Progenitor cell of endocrine pancreas (in vitro differentiated cells): ENCODE results near the gene FSTL4. TPM values are rescaled to one million over a fixed set of nuclear protein-coding genes. Genes with fewer than 3 reads are reported as not detected.

ENCODE experiments used
- DNase-seq: peaks from one replicate; pipeline ENCODE4 v3.0.0; 2021; ENCODE audit warnings: low spot score; ENCODE audit not compliant: unreplicated experiment
- H3K27ac Mint-ChIP-seq: 2 replicates; pipeline ENCODE4 v1.8.0; 2021; ENCODE audit warnings: mild to moderate bottlenecking, moderate library complexity, mixed read lengths
- H3K27me3 Mint-ChIP-seq: 2 replicates; pipeline ENCODE4 v1.8.0; 2021; ENCODE audit warnings: mixed read lengths
- H3K36me3 Mint-ChIP-seq: 2 replicates; pipeline ENCODE4 v1.8.0; 2022; ENCODE audit warnings: mixed read lengths; ENCODE audit not compliant: insufficient read depth
- H3K4me1 Mint-ChIP-seq: 2 replicates; pipeline ENCODE4 v1.8.0; 2021; ENCODE audit warnings: low read depth, mixed read lengths
- H3K4me3 Mint-ChIP-seq: 2 replicates; pipeline ENCODE4 v1.8.0; 2021; ENCODE audit warnings: low read depth, mild to moderate bottlenecking, moderate library complexity, mixed read lengths
- H3K9me3 Mint-ChIP-seq: 2 replicates; pipeline ENCODE4 v1.8.0; 2021; ENCODE audit warnings: low read depth, mixed read lengths
- CTCF ChIP-seq: fragments of 200-600 bp; sonication (generic); IDR thresholded peaks from one replicate; pipeline ENCODE4 v1.5.0; 2021; ENCODE audit warnings: antibody characterized with exemption, mild to moderate bottlenecking; ENCODE audit not compliant: unreplicated experiment
- total RNA-seq: library from RNA; stranded (reverse); gene quantifications from 2 replicates; pipeline ENCODE4 v1.2.1, GENCODE V29; 2021

The FSTL4 gene
- total RNA-seq, 1 donor from 2014 or later: 2.4 TPM

GRCh38 chr5:133429046-133429445, 183.3 kb downstream of the FSTL4 start:
- TF ChIP-seq CTCF: no peak
- Mint-ChIP-seq H3K27me3 (peaks cover 33% of the 10 kb centered on the region), H3K4me1 (no peaks in the 10 kb centered on the region), H3K36me3 (no peaks in the 10 kb centered on the region), H3K27ac (no peak overlapping the region), H3K9me3 (no peaks in the 10 kb centered on the region), H3K4me3 (no peak overlapping the region)
- no peak for DNase-seq

GRCh38 chr5:133428072-133428660, 184.2 kb downstream of the FSTL4 start:
- DNase-seq: no peak

DNA sequence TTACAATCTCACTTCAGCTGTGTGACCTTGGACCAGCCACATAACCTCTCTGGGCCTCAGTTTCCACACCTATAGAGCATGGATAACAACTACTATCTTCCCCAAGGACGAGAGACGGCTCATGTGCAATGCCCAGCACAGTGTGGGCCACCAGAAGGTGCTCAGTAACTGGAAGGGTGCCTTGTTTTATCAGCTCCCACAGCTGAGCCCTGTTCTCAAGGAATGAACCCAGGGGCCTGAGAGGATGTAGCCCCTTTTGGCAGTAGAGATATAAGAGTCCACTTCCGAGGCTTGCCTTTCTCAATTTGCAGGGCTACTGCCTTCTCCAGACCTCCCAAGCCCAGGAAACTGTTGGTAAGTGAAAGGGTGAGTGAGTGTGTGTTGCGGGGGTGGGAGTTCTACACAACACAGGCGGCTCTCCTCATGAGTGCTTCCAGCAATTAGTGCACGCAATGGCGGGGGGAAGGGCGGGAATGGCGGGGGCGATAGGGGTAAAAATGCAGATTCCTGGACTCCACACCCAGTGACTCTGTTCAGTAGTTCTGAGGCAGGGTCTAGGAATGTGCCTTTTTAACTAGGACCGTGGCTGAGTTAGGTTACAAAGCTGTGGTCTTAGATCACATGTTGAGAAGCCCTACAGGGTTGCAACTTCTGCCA, 185.1 kb downstream of the FSTL4 start:
- Mint-ChIP-seq H3K4me1 (no peaks in the 10 kb centered on the region), H3K27ac (no peak overlapping the region), H3K9me3 (no peaks in the 10 kb centered on the region), H3K4me3 (no peak overlapping the region), H3K27me3 (peaks cover 50% of the 10 kb centered on the region), H3K36me3 (no peaks in the 10 kb centered on the region)
- DNase-seq: no peak
- no peak for TF ChIP-seq CTCF

More at GRCh38 chr5:133428072-133428660, 184.2 kb downstream of the FSTL4 start:
- Mint-ChIP-seq H3K4me1 (no peaks in the 10 kb centered on the region), H3K9me3 (no peaks in the 10 kb centered on the region), H3K36me3 (no peaks in the 10 kb centered on the region), H3K27ac (no peak overlapping the region), H3K27me3 (peaks cover 42% of the 10 kb centered on the region), H3K4me3 (no peak overlapping the region)
- no peak for TF ChIP-seq CTCF

DNA sequence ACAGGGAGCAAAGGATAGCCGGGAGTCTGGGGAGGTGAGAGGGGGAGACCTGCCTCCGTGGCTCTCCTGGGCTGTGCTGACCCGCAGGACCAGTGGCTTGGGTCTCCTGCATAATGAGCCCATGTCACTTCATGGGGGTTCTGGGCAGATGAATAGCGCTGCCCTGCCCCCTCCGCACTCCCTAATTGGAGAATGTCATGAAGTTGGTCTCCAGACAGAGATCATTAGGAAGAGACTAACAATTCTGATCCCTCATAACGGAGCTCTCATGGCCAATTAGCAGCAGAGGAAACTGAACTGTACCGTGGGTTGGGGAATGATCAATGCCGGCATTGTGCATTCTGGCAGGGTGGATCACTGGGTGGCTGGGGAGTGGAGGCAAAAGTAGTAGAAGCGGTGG, 186.1 kb downstream of the FSTL4 start:
- Mint-ChIP-seq H3K36me3 (no peaks in the 10 kb centered on the region), H3K27ac (no peak overlapping the region), H3K27me3 (peaks cover 60% of the 10 kb centered on the region), H3K4me3 (no peak overlapping the region), H3K4me1 (no peaks in the 10 kb centered on the region), H3K9me3 (no peaks in the 10 kb centered on the region)
- TF ChIP-seq CTCF: no peak
- no peak for DNase-seq

DNA sequence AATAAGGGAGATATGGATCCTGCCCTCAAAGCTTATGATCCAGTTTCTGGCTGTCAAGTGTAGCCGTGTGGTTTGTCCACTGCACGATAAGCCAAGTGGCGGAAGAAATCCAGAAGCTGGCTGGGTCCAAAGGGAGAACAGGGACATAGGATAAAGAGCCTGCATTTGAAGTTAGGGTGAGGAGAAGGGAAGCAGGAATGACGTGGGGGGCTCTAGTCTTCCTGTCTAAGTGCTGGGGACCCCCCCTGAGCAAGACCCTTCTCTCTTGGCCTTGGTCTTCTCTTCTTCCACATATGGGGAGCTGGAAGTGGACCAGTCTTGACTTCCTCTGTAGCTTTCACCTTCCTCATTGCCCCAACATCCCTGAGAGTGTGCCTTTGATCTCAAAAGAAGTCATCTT, 186.6 kb downstream of the FSTL4 start:
- H3K4me1 Mint-ChIP-seq: no peaks in the 10 kb centered on the region
- H3K9me3 Mint-ChIP-seq: no peaks in the 10 kb centered on the region
- no peak for DNase-seq
- H3K4me3 Mint-ChIP-seq: no peak overlapping the region
- no peak overlapping the region for H3K27ac Mint-ChIP-seq
- H3K36me3 Mint-ChIP-seq: no peaks in the 10 kb centered on the region
- peaks cover 60% of the 10 kb centered on the region for H3K27me3 Mint-ChIP-seq
- TF ChIP-seq CTCF: no peak
